Smooth muscle cell (in vitro differentiated cells): ENCODE data around the gene CLEC4M. TPM values are rescaled to one million over a fixed set of nuclear protein-coding genes. Genes with fewer than 3 reads are reported as not detected.
"Not testable (repeated sequence)": the region's sequence is repeated elsewhere in the genome, so short reads cannot be mapped to it uniquely, and the experiment has no call there.

Experiments used
- DNase-seq: peaks from one replicate; lab custom pipeline; 2025; ENCODE audit not compliant: unreplicated experiment; lab: John Stamatoyannopoulos, UW
- H2AFZ ChIP-seq: fragments of 200-600 bp; sonication (generic); 2 replicates; pipeline ENCODE4 v1.6.0; 2016; ENCODE audit warnings: antibody characterized with exemption, low read depth, mild to moderate bottlenecking
- H3F3A ChIP-seq: fragments of 200-600 bp; sonication (generic); 2 replicates; pipeline ENCODE4 v1.6.0; 2017; ENCODE audit warnings: antibody characterized with exemption, low read depth
- H3K27ac ChIP-seq: fragments of 200-600 bp; sonication (generic); 2 replicates; pipeline ENCODE4 v1.5.1; 2016; ENCODE audit warnings: low read depth, mild to moderate bottlenecking
- H3K27me3 ChIP-seq: fragments of 200-600 bp; sonication (generic); 2 replicates; pipeline ENCODE4 v1.6.1; 2016; ENCODE audit warnings: low read depth, mild to moderate bottlenecking
- H3K36me3 ChIP-seq: fragments of 200-600 bp; sonication (generic); 2 replicates; pipeline ENCODE4 v1.5.1; 2016; ENCODE audit warnings: low read depth
- H3K4me1 ChIP-seq: fragments of 200-600 bp; sonication (generic); 2 replicates; pipeline ENCODE4 v1.5.1; 2016; ENCODE audit warnings: low read depth
- H3K4me2 ChIP-seq: fragments of 200-600 bp; sonication (generic); 2 replicates; pipeline ENCODE4 v1.6.0; 2016; ENCODE audit warnings: mild to moderate bottlenecking
- H3K4me3 ChIP-seq: fragments of 200-600 bp; sonication (generic); 2 replicates; pipeline ENCODE4 v1.5.1; 2016; ENCODE audit warnings: mild to moderate bottlenecking
- H3K79me2 ChIP-seq: fragments of 200-600 bp; sonication (generic); 2 replicates; pipeline ENCODE4 v1.6.0; 2016; ENCODE audit warnings: low read depth, mild to moderate bottlenecking
- H3K9ac ChIP-seq: fragments of 200-600 bp; sonication (generic); 2 replicates; pipeline ENCODE4 v1.6.0; 2016; ENCODE audit warnings: low read depth
- H3K9me3 ChIP-seq: fragments of 200-600 bp; sonication (generic); replicated peaks from 2 replicates; pipeline ENCODE4 v1.5.1; 2016; ENCODE audit warnings: low read depth
- H4K20me1 ChIP-seq: fragments of 200-600 bp; sonication (generic); 2 replicates; pipeline ENCODE4 v1.6.0; 2016; ENCODE audit warnings: low read depth
- CTCF ChIP-seq: fragments of 200-600 bp; sonication (generic); IDR thresholded peaks from 2 replicates; pipeline ENCODE4 v1.5.1; 2017; ENCODE audit warnings: borderline replicate concordance, mild to moderate bottlenecking, antibody characterized with exemption; ENCODE audit not compliant: insufficient read depth, poor library complexity, severe bottlenecking
- WGBS: methylation state at CpG from one replicate; pipeline ENCODE4 v1.1.7; 2016; ENCODE audit warnings: low lambda C conversion rate; 5-methylcytosine and 5-hydroxymethylcytosine counted together
- polyA plus RNA-seq: library from polyadenylated mRNA; unstranded; fragments of >200 nt; fragmentation: Nextera tagmentation; extraction: Ambion mirVana; gene quantifications from 2 replicates; pipeline ENCODE4 v1.2.1, GENCODE V29; 2016
- total RNA-seq: library from RNA; depleted of rRNA; stranded (reverse); fragments of >200 nt; gene quantifications from 2 replicates; pipeline ENCODE4 v1.2.3, GENCODE V29; 2014

The CLEC4M gene
- total and polyA plus RNA-seq, 2 experiments from 2014 or later = not detected

GRCh38 chr19:7811989-7812388, 48.9 kb downstream of the CLEC4M start:
- Histone ChIP-seq H3K9me3 (no peaks in the 10 kb centered on the region), H3K27me3 (no peaks in the 10 kb centered on the region), H3K36me3 (no peaks in the 10 kb centered on the region), H3K79me2 (no peaks in the 10 kb centered on the region), H2AFZ (no peak overlapping the region), H3K9ac (no peak overlapping the region), H4K20me1 (no peaks in the 10 kb centered on the region), H3K4me2 (no peak overlapping the region), H3K4me1 (no peaks in the 10 kb centered on the region), H3K4me3 (no peak overlapping the region), H3F3A (no peaks in the 10 kb centered on the region), H3K27ac (no peak overlapping the region)
- WGBS = 44% methylated on average over 2 of the region's 2 CpGs
- no peak for DNase-seq
- TF ChIP-seq CTCF = no peak

GRCh38 chr19:7815325-7815724, 52.3 kb downstream of the CLEC4M start:
- H3K4me3 ChIP-seq = no peak overlapping the region
- WGBS = 73% methylated on average over 10 of the region's 10 CpGs
- H3K9me3 ChIP-seq = no peaks in the 10 kb centered on the region
- no peak overlapping the region for H2AFZ ChIP-seq
- H3K27ac ChIP-seq = no peak overlapping the region
- H3K9ac ChIP-seq = no peak overlapping the region
- no peaks in the 10 kb centered on the region for H4K20me1 ChIP-seq
- H3K27me3 ChIP-seq = no peaks in the 10 kb centered on the region
- no peak for DNase-seq
- H3K4me1 ChIP-seq = no peaks in the 10 kb centered on the region
- no peaks in the 10 kb centered on the region for H3K36me3 ChIP-seq
- no peaks in the 10 kb centered on the region for H3F3A ChIP-seq
- no peak for TF ChIP-seq CTCF
- H3K4me2 ChIP-seq = no peak overlapping the region
- H3K79me2 ChIP-seq = no peaks in the 10 kb centered on the region

GRCh38 chr19:7816040-7816439, 53.0 kb downstream of the CLEC4M start:
- H3K79me2 ChIP-seq, H4K20me1 ChIP-seq, H3K4me1 ChIP-seq, H3K9me3 ChIP-seq, H2AFZ ChIP-seq, H3K4me2 ChIP-seq, H3K9ac ChIP-seq, H3F3A ChIP-seq, H3K36me3 ChIP-seq, H3K4me3 ChIP-seq, H3K27me3 ChIP-seq, DNase-seq, H3K27ac ChIP-seq: not testable (repeated sequence)
- WGBS = 90% methylated on average over 3 of the region's 3 CpGs

GRCh38 chr19:7817801-7818200, 54.8 kb downstream of the CLEC4M start:
- WGBS = 96% methylated on average over 1 of the region's 1 CpG
- Histone ChIP-seq H3K4me2 (no peak overlapping the region), H3K27ac (no peak overlapping the region), H3K4me1 (no peaks in the 10 kb centered on the region), H4K20me1 (no peaks in the 10 kb centered on the region), H2AFZ (no peak overlapping the region), H3K27me3 (no peaks in the 10 kb centered on the region), H3K9ac (no peak overlapping the region), H3K4me3 (no peak overlapping the region), H3K9me3 (no peaks in the 10 kb centered on the region), H3K79me2 (no peaks in the 10 kb centered on the region), H3F3A (no peaks in the 10 kb centered on the region), H3K36me3 (no peaks in the 10 kb centered on the region)
- DNase-seq = no peak
- no peak for TF ChIP-seq CTCF
